ENCODE data around the gene MTNR1B.

Gene MTNR1B

DNA sequence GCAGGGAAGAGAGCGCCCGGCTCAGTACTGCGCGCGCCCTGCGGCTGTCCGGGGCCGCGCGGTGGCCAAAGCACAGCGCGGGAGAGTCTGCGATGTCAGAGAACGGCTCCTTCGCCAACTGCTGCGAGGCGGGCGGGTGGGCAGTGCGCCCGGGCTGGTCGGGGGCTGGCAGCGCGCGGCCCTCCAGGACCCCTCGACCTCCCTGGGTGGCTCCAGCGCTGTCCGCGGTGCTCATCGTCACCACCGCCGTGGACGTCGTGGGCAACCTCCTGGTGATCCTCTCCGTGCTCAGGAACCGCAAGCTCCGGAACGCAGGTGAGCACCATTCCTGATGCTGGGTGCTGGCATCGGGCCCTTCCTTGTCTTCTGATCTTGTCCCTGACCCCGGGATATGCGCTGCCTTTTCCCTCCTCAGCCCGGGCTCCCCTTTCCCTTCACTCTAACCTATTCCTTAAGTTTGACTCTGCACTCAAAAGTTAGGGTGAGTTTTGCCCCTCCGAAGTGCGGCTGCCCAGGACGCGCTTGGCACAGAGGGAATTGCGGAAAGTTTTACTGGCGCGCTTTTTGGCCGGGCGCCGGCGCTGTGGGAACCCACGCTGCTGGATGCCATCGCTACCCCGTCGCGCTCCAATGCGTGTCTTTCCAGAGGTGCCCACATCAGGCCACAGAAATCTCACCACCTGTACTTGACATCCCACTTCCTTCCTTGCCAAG lies at the start of gene MTNR1B:
Gene MTNR1B (plus strand): TSS at position 18 of the 714 bp plus-strand sequence. CDS start 75 bp downstream, at position 93.
- DNase-seq, result no peak

GRCh38 chr11:92920331-92920730 lies 49.1 kb upstream of the MTNR1B start:
- DNase-seq, result no peak

DNA sequence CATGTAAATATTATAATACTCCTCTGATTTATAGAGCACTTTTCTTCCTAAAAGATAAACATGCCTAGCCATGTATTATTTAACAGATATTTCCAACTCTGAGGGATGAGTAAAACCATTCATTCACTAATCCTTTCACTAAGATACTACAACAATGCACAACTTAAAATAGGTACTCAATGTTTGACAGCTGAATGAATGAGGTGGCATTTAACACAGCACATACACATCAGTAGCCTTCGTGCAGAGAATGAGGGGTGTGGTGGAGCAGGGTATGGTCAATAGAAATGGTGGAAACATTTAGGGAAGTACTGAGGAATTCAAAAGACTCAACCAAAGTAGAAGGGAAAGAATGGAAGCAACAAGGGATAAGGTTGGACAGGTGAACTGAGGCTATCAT lies 46.7 kb upstream of the MTNR1B start:
- no peak for DNase-seq

DNA sequence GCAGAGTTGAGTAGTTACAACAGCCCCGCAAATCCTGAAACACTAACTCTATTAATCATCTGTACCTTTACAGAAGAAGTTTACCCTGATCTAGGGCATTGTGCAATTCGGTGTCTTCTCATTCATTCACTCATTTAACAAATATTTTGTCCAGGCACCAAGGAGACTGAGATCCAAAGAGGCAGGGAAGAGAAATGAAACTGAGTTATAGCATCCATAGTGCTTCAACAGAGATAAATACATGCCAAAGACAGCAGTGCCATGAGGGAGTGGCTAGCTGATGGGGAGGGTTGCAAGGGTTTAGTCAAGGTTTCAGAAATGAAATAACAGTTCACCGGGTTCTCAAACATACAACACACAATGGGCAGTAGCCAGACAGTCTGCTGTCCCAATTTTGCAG lies 40.2 kb upstream of the MTNR1B start:
- no peak for DNase-seq

- no peak for DNase-seq
These were observed 39.8 kb upstream of the MTNR1B start for GRCh38 chr11:92929653-92930052.

DNA sequence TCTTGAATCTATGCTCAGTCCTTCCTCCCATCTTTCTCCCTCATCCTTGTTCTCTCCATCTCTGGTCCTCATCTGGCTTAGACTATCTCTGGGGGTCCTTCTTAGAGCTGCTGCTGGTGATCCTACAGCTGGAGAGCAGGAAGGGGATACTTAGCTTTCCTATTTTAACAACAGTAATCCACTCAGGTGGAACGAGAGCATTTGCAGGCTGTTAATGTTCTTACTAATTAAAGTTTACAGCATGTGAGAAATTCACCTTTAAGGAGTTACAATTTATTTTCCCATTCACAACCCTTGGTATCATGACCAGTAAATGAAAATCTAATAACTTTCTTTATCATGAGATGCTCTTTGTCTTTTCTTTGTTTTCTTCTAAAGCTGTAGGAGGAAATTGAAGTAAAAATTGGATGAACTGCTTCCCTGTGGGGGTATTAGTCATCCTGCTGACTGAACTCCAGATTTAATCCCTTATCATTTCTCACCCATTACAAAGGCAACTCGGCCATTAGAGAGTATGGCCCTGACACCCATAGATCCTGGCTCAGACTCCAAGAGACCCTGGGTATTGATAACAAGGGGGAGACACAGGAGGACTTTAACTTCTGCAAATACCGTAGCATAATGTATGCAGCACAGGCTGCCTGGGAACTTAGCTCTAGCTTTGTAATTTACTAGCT lies 37.6 kb upstream of the MTNR1B start:
- DNase-seq, result no peak

- DNase-seq, result no peak
These were observed 30.1 kb upstream of the MTNR1B start for GRCh38 chr11:92939305-92939704.

GRCh38 chr11:92941676-92942571 lies 27.5 kb upstream of the MTNR1B start:
- DNase-seq, result no peak

DNA sequence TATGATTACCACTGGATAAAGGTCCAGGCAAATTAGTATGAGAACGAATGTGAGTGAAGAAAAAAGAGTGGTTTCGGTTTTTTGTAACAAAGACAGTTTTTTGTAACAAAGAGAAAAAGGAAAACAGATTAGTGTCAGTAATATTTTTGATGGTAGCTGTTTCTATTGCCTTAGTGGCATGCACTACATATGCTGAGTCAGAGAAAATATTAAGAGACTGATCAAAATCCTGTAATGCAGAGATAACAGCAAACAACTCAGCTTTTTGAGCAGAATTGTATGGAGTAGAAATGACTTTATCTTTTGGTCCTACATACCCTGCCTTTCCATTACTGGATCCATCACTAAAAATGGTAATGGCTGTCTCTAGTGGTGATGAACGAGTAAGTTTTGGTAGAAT lies 22.7 kb upstream of the MTNR1B start:
- DNase-seq, result no peak

- DNase-seq, result no peak
These were observed 21.3 kb upstream of the MTNR1B start for GRCh38 chr11:92948116-92948515.

GRCh38 chr11:92954003-92954402 lies 15.4 kb upstream of the MTNR1B start:
- no peak for DNase-seq

- no peak for DNase-seq
These were observed 13.6 kb upstream of the MTNR1B start for GRCh38 chr11:92955860-92956259.

- no peak for DNase-seq
These were observed 8.6 kb upstream of the MTNR1B start for GRCh38 chr11:92960886-92961285.

DNA sequence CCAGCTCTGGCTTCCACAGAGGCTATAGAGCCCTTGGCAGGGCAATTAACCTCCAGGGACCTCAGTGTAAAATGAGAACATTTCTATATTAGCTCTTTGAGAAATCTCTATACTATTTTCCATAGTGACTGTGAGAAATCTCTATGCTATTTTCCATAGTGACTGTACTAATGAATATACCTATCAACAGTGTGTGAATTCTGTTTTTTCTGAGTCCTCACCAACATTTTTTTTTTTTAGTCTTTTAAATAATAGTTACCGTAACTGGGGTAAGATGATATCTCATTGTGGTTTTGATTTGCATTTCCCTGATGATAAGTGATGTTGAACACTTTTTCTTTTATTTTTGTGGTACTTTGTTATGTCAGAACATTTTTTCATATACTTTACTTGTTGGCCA lies 7.0 kb upstream of the MTNR1B start:
- no peak for DNase-seq

DNA sequence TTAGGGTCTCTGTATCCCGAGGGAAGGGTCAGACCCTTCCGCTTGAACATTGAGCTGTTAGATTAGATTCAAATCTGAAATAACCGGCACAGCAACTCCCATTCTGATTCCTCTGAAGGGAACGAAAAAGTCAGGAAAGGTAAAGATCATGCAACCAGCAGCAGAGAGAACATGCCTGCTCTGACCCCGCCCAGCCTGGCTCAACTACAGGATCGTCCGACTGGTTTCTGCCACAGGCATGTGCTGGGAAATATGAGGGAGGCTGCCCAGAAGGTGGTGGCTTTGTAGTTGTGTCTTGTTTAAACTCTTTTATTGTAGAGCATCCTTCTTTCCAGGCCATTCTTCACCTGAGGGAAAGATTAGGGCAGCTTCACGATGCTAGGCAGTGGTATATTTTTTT lies 5.0 kb upstream of the MTNR1B start:
- DNase-seq, result no peak

DNA sequence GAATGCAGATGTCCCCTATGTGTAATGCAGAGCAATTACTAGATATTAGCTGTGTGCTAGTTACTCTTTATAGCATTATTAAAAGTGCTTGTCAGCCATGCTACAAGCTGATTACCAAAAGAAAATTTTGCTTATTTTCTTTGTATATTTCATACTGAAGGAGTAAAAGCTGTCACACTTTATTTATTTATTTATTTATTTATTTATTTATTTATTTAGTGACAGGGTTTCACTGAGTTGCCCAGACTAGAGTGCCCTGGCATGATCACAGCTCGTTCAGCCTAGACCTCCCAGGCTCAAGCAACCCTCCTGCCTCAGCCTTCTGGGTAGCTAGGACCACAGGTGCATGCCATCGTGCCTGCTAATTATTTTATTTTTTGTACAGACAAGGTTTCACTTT lies 4.3 kb upstream of the MTNR1B start:
- no peak for DNase-seq

- no peak for DNase-seq
These were observed 2.3 kb upstream of the MTNR1B start for GRCh38 chr11:92967178-92967577.

DNA sequence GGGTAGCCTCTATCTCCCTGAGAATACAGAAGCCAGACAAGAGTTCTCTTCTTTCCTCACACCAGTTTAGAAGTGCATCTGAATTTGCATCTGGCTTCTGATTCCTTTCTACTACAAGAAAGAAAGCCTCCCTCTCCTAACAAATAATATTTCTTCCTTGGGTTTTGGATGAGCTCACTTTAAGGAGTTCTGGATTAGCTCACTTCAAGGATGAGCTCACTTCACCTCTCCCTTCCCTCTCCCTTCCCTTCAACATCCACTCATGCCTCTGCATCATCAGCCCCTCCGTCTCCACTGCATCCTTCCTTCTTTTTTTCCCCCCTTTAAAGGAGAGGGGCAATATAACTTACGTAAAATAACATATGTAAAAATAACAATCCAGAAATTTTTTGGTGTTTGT lies 1.6 kb upstream of the MTNR1B start:
- no peak for DNase-seq

GRCh38 chr11:92969293-92969633 lies 188 bp upstream of the MTNR1B start:
- DNase-seq, result no peak

DNA sequence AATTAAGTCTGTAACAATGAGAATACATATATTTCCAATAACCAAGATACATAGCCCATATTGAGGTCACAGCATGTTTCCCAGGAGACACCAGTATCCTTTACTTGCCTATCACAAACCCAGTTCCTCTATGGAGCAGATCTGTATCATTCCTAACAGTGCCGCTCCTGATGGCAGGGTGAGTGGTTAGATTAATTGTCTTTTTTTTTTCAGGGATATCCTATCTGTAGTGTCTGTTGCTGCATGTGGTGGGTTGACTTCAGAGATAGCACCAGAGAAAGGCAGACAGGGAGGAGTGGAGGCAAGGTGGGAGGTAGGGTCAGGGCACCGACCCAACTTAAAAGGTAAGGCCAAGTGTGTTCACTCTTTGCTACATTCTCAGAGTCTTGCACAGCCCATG lies 2.8 kb downstream of the MTNR1B start:
- no peak for DNase-seq

DNA sequence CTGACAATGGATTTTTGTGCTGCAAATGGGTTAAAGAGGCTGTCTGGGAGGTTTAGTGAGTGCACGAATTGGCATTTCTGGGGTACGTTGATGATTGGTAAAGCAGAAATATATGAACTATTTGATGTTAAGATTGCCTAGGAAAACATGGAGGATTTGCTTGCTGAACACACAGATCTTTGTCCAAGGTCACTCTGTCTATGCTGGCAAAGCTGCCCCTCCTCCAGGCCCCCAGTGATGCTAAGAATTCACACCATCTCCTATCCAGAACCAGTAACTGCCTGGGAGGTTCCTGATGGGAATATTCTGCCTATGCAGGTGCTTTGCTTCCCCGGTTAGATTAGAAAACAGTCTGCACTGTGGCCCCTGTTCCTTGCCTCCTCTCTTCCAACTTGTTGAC lies 5.8 kb downstream of the MTNR1B start:
- DNase-seq, result no peak

GRCh38 chr11:92976681-92977080 lies 7.2 kb downstream of the MTNR1B start:
- DNase-seq, result no peak

GRCh38 chr11:92977401-92977800 lies 8.0 kb downstream of the MTNR1B start:
- DNase-seq, result no peak

Data from CD4-positive, alpha-beta T cell treated with Interleukin-17A for 4 hours (primary cell).